ENCODE results near the gene C17orf50. TPM values are rescaled to one million over a fixed set of nuclear protein-coding genes. Genes with fewer than 3 reads are reported as not detected.

The C17orf50 gene
- total RNA-seq, 2 experiments from 2014 or later: not detected

DNA sequence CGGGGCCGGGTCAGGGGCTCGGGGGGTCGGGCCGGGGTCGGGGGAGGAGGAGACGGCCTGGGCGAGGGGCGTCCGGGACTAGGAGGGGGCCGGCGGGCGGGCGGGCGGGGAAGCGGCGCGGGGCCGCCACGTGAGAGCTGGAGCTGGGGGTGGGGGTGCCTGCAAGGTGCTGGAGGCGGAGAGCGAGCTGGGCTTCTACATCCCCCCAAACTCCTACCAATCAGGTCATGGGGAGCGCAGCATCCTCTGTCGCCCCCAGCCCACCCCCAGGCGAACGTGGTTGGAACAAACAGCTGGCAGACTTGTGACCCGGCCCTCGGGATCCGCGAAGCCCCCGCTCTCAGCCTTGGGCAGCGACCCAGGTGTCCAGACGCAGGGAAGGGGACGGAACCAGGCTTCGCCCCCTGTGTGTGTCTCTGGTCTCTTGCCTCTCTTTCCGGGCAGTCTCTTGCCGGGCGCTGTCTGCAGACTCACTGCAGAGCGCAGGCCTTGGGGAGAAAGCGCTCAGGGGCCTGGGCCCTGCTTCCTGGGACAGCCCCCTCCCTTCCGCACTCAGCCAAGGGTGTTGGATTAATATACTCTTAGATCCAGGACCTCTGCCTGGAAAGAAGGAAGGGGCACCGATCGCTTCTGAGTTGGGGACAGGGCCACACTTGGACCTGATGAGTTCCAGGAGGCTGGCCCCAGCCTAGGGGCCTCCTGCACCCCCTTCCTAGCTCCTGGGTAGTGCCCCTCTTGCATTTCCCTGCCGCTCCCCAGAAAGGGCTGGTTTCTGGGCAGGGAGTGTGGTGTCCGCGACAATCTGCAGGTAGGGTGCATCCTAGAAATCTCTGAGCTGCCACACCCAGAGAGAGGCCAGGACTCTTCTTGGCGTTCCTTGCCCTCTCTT lies 28.5 kb upstream of the C17orf50 start:
- ChIA-PET POLR2A (no interaction called here), CTCF (interaction anchor here (2.5 to 4.1 kb wide), 2 partner anchors 15 to 32 kb away, joined by 8 to 20 read pairs; no protein-coding TSS in a partner anchor)

DNA sequence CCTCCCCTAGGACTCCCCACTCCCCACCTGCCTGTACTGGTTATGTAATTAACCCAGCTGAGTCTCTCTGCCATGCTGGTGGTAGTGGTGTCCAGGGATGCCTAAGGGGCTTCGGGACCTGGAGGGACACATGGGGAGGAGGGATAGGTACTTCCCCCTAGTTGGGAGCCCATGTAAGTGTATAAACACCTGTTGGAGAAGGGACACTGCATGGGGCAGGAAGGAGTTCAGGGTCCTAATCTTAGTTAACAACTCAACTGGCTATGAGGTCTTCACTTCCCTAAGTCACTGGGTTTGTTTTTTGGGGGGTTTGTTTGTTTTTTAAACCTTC lies 27.9 kb upstream of the C17orf50 start:
- ChIA-PET POLR2A (no interaction called here), CTCF (interaction anchor here (2.5 to 4.1 kb wide), 2 partner anchors 15 to 31 kb away, joined by 8 to 20 read pairs; no protein-coding TSS in a partner anchor)

GRCh38 chr17:35733366-35733765 lies 27.3 kb upstream of the C17orf50 start:
- ChIA-PET CTCF (interaction anchor here (1.1 to 4.1 kb wide), 2 partner anchors 11 to 14 kb away, joined by 3 to 20 read pairs; no protein-coding TSS in a partner anchor), POLR2A (no interaction called here)

DNA sequence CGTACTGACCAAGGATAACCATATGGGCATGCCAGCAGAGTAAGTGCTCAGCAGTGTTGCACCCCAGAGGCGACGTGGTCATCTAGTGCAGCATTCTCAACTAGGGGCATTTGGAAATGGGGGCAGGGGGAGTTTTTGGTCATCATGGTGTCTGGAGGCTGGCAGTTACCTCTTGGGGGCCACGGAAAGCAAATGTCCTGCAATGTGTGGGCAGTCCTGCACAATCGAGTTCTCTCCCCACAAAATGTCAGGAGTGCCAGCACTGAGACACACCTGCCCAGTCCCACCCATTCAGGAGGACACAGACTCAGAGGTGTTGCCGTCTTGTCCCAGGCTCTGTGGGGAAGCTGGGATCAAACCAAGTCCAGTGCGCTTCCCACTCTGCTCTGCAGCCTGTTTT lies 26.3 kb upstream of the C17orf50 start:
- ChIA-PET POLR2A (no interaction called here), CTCF (no interaction called here)

- POLR2A ChIA-PET: no interaction called here
Observed at GRCh38 chr17:35735036-35735805, 25.5 kb upstream of the C17orf50 start.

GRCh38 chr17:35736236-35736635 lies 24.5 kb upstream of the C17orf50 start:
- ChIA-PET CTCF (interaction anchor here (1.7 kb wide), 1 partner anchor 11 kb away, joined by 8 read pairs; no protein-coding TSS in a partner anchor), POLR2A (no interaction called here)

More at GRCh38 chr17:35735036-35735805, 25.5 kb upstream of the C17orf50 start:
- CTCF ChIA-PET: interaction anchor here (1.7 kb wide), 1 partner anchor 12 kb away, joined by 8 read pairs; no protein-coding TSS in a partner anchor

DNA sequence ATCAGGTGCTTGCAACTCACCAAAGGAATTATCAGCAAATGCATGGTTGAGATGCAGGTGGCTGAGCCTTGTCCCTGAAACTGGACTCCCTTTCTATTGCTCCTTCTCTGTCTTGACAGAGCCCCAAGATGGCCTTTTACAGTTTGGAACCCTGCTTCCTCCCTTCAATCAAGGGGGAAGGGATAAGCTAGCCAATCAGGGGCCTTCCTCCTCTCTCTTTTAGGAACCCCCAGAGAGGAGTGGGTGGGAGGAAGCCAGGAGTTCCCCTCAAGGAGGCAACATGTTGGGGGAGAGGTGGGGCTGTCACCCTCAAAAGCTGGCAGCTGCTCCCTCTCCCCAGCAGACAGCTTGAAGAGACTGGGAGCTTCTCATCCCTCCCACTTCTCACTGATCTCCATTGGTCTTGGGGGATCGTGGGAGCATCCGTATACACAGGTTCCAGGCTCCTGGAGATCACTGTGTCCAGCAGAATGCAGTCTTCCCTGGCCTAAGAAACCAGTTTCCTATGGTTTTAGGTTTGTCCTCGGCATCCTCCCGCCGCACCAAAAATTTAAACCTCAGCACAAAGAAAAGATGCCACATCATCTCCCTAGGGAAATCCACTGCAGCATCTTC lies 22.1 kb upstream of the C17orf50 start:
- POLR2A ChIA-PET: no interaction called here
- CTCF ChIA-PET: interaction anchor here (0.7 to 2.9 kb wide), 3 partner anchors 9 to 26 kb away, joined by 3 to 13 read pairs (median 4); no protein-coding TSS in a partner anchor

- POLR2A ChIA-PET: no interaction called here
- CTCF ChIA-PET: interaction anchor here (2.9 kb wide), 1 partner anchor 24 kb away, joined by 13 read pairs; no protein-coding TSS in a partner anchor
Observed at GRCh38 chr17:35740216-35740615, 20.5 kb upstream of the C17orf50 start.

GRCh38 chr17:35740997-35741931 lies 19.4 kb upstream of the C17orf50 start:
- ChIA-PET POLR2A (no interaction called here), CTCF (interaction anchor here (1.4 to 2.9 kb wide), 2 partner anchors 23 kb away, joined by 4 to 13 read pairs; no protein-coding TSS in a partner anchor)

DNA sequence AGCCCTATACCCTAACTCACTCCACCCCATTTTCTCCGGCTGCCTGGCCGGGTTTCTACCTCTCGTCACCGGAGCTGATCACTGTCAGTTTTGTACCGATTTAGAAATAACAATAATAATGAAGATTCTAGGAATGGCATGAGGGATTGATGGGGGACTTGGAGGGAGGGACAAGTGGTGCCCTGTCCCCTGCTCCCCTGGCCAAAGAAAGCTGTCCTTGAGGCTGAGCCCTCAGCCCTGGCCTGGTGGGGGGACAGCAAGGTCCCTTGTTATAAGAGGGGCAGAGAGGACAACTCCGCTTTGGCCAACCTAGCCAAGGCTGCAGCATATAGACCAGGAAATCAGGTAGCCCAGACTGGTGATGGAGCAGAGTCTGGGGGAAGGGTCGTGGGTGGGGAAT lies 18.2 kb upstream of the C17orf50 start:
- ChIA-PET POLR2A (no interaction called here), CTCF (interaction anchor here (1.4 kb wide), 1 partner anchor 21 kb away, joined by 4 read pairs; no protein-coding TSS in a partner anchor)

GRCh38 chr17:35742896-35743477 lies 17.7 kb upstream of the C17orf50 start:
- POLR2A ChIA-PET: no interaction called here

DNA sequence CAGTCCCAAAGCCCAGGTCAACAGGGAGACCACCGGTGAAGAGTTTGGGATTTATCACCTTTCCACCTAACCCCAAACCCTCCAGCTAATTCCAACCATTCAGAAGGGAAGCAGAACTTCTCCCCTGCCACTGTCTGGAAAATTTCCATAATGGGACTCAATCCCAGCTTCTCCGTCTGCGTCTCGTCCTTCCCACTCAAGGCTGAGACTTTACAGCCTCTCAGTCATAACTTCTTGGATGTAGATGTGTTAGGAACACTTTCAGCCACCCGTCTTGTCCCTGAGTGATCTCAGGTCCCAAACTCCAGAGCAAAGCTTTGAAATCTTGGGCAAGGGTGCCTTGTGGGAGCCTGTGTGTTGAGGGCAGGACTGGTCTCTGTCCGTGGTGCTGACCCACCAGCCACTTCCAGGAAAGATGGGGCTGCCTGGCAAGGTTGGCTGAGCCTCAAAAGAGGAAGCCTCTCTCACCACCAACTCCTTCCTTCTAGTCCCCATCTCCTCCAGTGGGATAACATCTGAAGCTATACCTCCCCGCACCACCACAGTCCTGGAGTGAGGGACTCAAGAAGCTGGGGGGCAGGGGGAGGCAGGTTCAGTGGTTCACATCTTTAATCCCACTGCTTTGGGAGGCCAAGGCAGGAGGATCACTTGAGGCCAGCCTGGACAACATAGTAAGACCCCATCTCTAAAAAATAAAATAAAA lies 16.9 kb upstream of the C17orf50 start:
- ChIA-PET CTCF (interaction anchor here (0.5 kb wide), 1 partner anchor 137 kb away, joined by 3 read pairs; no protein-coding TSS in a partner anchor), POLR2A (no interaction called here)

More at GRCh38 chr17:35742896-35743477, 17.7 kb upstream of the C17orf50 start:
- CTCF ChIA-PET: interaction anchor here (0.5 to 1.4 kb wide), 3 partner anchors 21 to 136 kb away, joined by 3 to 4 read pairs (median 3); no protein-coding TSS in a partner anchor

- POLR2A ChIA-PET: no interaction called here
- CTCF ChIA-PET: interaction anchor here (0.6 to 2.0 kb wide), 4 partner anchors 11 to 82 kb away, joined by 3 to 4 read pairs (median 4); no protein-coding TSS in a partner anchor
Observed at GRCh38 chr17:35744830-35745229, 15.9 kb upstream of the C17orf50 start.

- POLR2A ChIA-PET: no interaction called here
- CTCF ChIA-PET: interaction anchor here (1.1 to 2.0 kb wide), 3 partner anchors 12 to 60 kb away, joined by 3 to 4 read pairs (median 4); no protein-coding TSS in a partner anchor
Observed at GRCh38 chr17:35745246-35745645, 15.4 kb upstream of the C17orf50 start.

GRCh38 chr17:35745749-35746320 lies 14.9 kb upstream of the C17orf50 start:
- CTCF ChIA-PET: interaction anchor here (1.3 to 2.0 kb wide), 2 partner anchors 18 to 60 kb away, joined by 4 read pairs; no protein-coding TSS in a partner anchor
- POLR2A ChIA-PET: no interaction called here

DNA sequence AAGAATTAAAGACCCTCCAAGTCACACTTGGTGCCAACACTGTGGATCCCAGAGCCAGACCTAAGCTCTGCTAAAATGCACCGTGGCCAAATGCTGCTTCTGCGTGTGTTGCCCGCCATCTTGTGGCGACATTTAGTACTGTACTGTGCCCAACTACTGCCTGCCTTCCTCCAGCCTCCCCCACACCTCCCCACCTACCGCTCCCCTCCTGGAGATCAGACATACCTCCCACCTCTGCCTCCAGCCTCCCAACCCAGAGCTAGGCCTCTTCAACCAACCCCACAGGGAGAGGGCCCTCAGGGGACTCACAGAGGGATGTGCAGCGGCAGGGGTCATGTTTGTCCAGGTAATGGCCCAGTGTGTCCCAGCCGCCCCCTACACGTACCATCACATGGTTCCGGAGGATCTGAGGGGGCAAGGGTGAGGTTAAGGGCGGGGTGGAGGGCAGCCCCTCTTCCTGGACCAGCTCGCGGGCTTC lies 13.1 kb upstream of the C17orf50 start:
- CTCF ChIA-PET: interaction anchor here (0.6 to 3.1 kb wide), 26 partner anchors 9 to 1328 kb away, joined by 3 to 20 read pairs (median 4); partner anchors contain the start of genes C17orf50, RAD51D and RASL10B
- POLR2A ChIA-PET: interaction anchor here (0.5 kb wide), 1 partner anchor 57 kb away, joined by 4 read pairs; no protein-coding TSS in a partner anchor
